Activated CD8-positive, alpha-beta T cell treated with anti-CD3 and anti-CD28 coated beads for 36 hours (primary cell): ENCODE measurements around the gene VIT. TPM values are rescaled to one million over a fixed set of nuclear protein-coding genes. Genes with fewer than 3 reads are reported as not detected.

Source experiments
- ATAC-seq: fragments of 200-7000 bp; cut with Tn5 transposase; one replicate; pipeline ENCODE4 v1.10.0; 2021; ENCODE audit warnings: mild to moderate bottlenecking, moderate library complexity
- CTCF ChIA-PET: fragments of 350-600 bp; sonication (Branson Sonifier 250); formaldehyde crosslinking; loops from one replicate; lab custom pipeline; 2021; ENCODE audit warnings: antibody characterized with exemption; lab: Charles Lee
- POLR2A ChIA-PET: fragments of 350-600 bp; sonication (Branson Sonifier 250); formaldehyde crosslinking; loops from one replicate; lab custom pipeline; 2021; ENCODE audit warnings: antibody characterized with exemption; lab: Charles Lee
- DNase-seq: peaks from one replicate; pipeline ENCODE4 v3.0.0-alpha.2; 2020
- H3K27ac Mint-ChIP-seq: one replicate; pipeline ENCODE4 v1.8.0; 2021; ENCODE audit warnings: mild to moderate bottlenecking, mixed read lengths
- H3K27me3 Mint-ChIP-seq: one replicate; pipeline ENCODE4 v1.8.0; 2021; ENCODE audit warnings: mixed read lengths
- H3K36me3 Mint-ChIP-seq: one replicate; pipeline ENCODE4 v1.8.0; 2021; ENCODE audit warnings: low read depth, mixed read lengths
- H3K4me1 Mint-ChIP-seq: one replicate; pipeline ENCODE4 v1.8.0; 2021; ENCODE audit warnings: low read depth, mixed read lengths
- H3K4me3 Mint-ChIP-seq: one replicate; pipeline ENCODE4 v1.8.0; 2021; ENCODE audit warnings: mild to moderate bottlenecking, moderate library complexity, mixed read lengths
- H3K9me3 Mint-ChIP-seq: one replicate; pipeline ENCODE4 v1.8.0; 2021; ENCODE audit warnings: mixed read lengths
- CTCF ChIP-seq: fragments of 200-600 bp; IDR thresholded peaks from one replicate; pipeline ENCODE4 v1.8.0; 2022; ENCODE audit warnings: antibody characterized with exemption, mild to moderate bottlenecking
- intact Hi-C: fragments of 100-400 bp; cut with micrococcal nuclease; formaldehyde crosslinking; loops from one replicate; pipeline ENCODE4 v1.10.0; 2022
- total RNA-seq, 2 experiments: library from RNA; stranded (reverse); gene quantifications; one replicate each; pipeline ENCODE4 v1.2.3, GENCODE V29; 2021

The VIT gene
- total RNA-seq, 2 experiments from 2014 or later: not detected

- Mint-ChIP-seq H3K4me3 (no peak overlapping the region), H3K27ac (no peak overlapping the region), H3K4me1 (no peaks in the 10 kb centered on the region), H3K9me3 (no peaks in the 10 kb centered on the region), H3K36me3 (no peaks in the 10 kb centered on the region), H3K27me3 (peaks cover 15% of the 10 kb centered on the region)
- CTCF ChIA-PET: no interaction called here
- TF ChIP-seq CTCF: no peak
- POLR2A ChIA-PET: no interaction called here
- ATAC-seq (no peak), DNase-seq (no peak)
- intact Hi-C loops: no loop called here
Observed at GRCh38 chr2:36754578-36754977, 58.1 kb downstream of the VIT start.

- no peaks in the 10 kb centered on the region for H3K36me3 Mint-ChIP-seq
- TF ChIP-seq CTCF: no peak
- no peak for DNase-seq
- no peaks in the 10 kb centered on the region for H3K4me1 Mint-ChIP-seq
- ChIA-PET POLR2A (no interaction called here), CTCF (no interaction called here)
- no peaks in the 10 kb centered on the region for H3K9me3 Mint-ChIP-seq
- H3K4me3 Mint-ChIP-seq: no peak overlapping the region
- H3K27me3 Mint-ChIP-seq: peaks cover 10% of the 10 kb centered on the region
- ATAC-seq: no peak
- intact Hi-C loops: no loop called here
- H3K27ac Mint-ChIP-seq: no peak overlapping the region
Observed at GRCh38 chr2:36756438-36756837, 59.9 kb downstream of the VIT start.

GRCh38 chr2:36762764-36763490 is 66.4 kb downstream of the VIT start:
- Mint-ChIP-seq H3K27ac (no peak overlapping the region), H3K27me3 (peaks cover 2% of the 10 kb centered on the region), H3K4me3 (no peak overlapping the region), H3K9me3 (no peaks in the 10 kb centered on the region), H3K36me3 (no peaks in the 10 kb centered on the region), H3K4me1 (no peaks in the 10 kb centered on the region)
- POLR2A ChIA-PET: interaction anchor here (0.6 kb wide), 1 partner anchor 85 kb away, joined by 3 read pairs; no protein-coding TSS in a partner anchor
- intact Hi-C loops: no loop called here
- DNase-seq (no peak), ATAC-seq (no peak)
- CTCF ChIA-PET: no interaction called here
- TF ChIP-seq CTCF: no peak

- TF ChIP-seq CTCF: no peak
Observed at GRCh38 chr2:36769106-36769505, 72.6 kb downstream of the VIT start.

GRCh38 chr2:36770542-36771287 is 74.2 kb downstream of the VIT start:
- ATAC-seq: peak; percentile 74

More at GRCh38 chr2:36769106-36769505, 72.6 kb downstream of the VIT start:
- ChIA-PET POLR2A (interaction anchor here (1.1 kb wide), 1 partner anchor 15 kb away, joined by 3 read pairs; no protein-coding TSS in a partner anchor), CTCF (interaction anchor here (2.3 to 3.4 kb wide), 3 partner anchors 10 to 17 kb away, joined by 11 to 15 read pairs (median 15); no protein-coding TSS in a partner anchor)
- Mint-ChIP-seq H3K4me1 (peaks cover 1% of the 10 kb centered on the region), H3K27me3 (no peaks in the 10 kb centered on the region), H3K27ac (no peak overlapping the region), H3K4me3 (no peak overlapping the region), H3K9me3 (no peaks in the 10 kb centered on the region), H3K36me3 (no peaks in the 10 kb centered on the region)
- no peak for ATAC-seq
- intact Hi-C loops: no loop called here
- no peak for DNase-seq

More at GRCh38 chr2:36770542-36771287, 74.2 kb downstream of the VIT start:
- H3K9me3 Mint-ChIP-seq: no peaks in the 10 kb centered on the region
- H3K4me3 Mint-ChIP-seq: no peak overlapping the region
- CTCF ChIA-PET: interaction anchor here (0.6 to 3.4 kb wide), 12 partner anchors 9 to 148 kb away, joined by 3 to 15 read pairs (median 4); no protein-coding TSS in a partner anchor
- DNase-seq: peak; percentile 64
- POLR2A ChIA-PET: no interaction called here
- peak; percentile 73 for TF ChIP-seq CTCF
- H3K36me3 Mint-ChIP-seq: no peaks in the 10 kb centered on the region
- H3K4me1 Mint-ChIP-seq: peaks cover 1% of the 10 kb centered on the region
- no peak overlapping the region for H3K27ac Mint-ChIP-seq
- intact Hi-C loops: no loop called here
- no peaks in the 10 kb centered on the region for H3K27me3 Mint-ChIP-seq
